Liver (tissue), 3 donors: ENCODE measurements around the gene RRAGB.

Experiments
- EGR1 ChIP-seq, 2 donors: IDR thresholded peaks; 2 replicates each; pipeline ENCODE4 v1.6.1; 2016 to 2018; ENCODE audit warnings: antibody characterized with exemption in 2 of 2, low read depth in 2 of 2
- FOXA1 ChIP-seq: IDR thresholded peaks from 2 replicates; pipeline ENCODE4 v1.6.1; 2016; ENCODE audit warnings: antibody characterized with exemption
- HNF4A ChIP-seq, 2 donors: conservative IDR thresholded peaks; 2 replicates each; pipeline ENCODE4 v1.6.1; 2016; ENCODE audit warnings: antibody characterized with exemption in 2 of 2, mild to moderate bottlenecking in 2 of 2
- HNF4G ChIP-seq: IDR thresholded peaks from 2 replicates; pipeline ENCODE4 v1.6.1; 2016; ENCODE audit warnings: antibody characterized with exemption
- NR2F2 ChIP-seq: IDR thresholded peaks from 2 replicates; pipeline ENCODE4 v1.6.1; 2016; ENCODE audit warnings: antibody characterized with exemption
- SP1 ChIP-seq: IDR thresholded peaks from 2 replicates; pipeline ENCODE4 v1.6.1; 2018; ENCODE audit warnings: antibody characterized with exemption, mild to moderate bottlenecking
- YY1 ChIP-seq: IDR thresholded peaks from 2 replicates; pipeline ENCODE4 v1.6.1; 2016; ENCODE audit warnings: antibody characterized with exemption, mild to moderate bottlenecking
- TF ChIP-seq, protein P1 (sequence below): fragments of 150-350 bp; IDR thresholded peaks from 2 replicates; pipeline ENCODE4 v1.5.1; 2017; ENCODE audit warnings: improper control_type of control experiment, low read depth, low read length; ENCODE audit not compliant: missing input control
- TF ChIP-seq, protein P2 (sequence below): IDR thresholded peaks from 2 replicates; pipeline ENCODE4 v1.6.1; 2016; ENCODE audit warnings: antibody characterized with exemption
- TF ChIP-seq, protein P3 (sequence below): IDR thresholded peaks from 2 replicates; pipeline ENCODE4 v1.6.1; 2016; ENCODE audit warnings: antibody characterized with exemption, mild to moderate bottlenecking
- donor health status: healthy.
- donor health status: healthy.

DNA sequence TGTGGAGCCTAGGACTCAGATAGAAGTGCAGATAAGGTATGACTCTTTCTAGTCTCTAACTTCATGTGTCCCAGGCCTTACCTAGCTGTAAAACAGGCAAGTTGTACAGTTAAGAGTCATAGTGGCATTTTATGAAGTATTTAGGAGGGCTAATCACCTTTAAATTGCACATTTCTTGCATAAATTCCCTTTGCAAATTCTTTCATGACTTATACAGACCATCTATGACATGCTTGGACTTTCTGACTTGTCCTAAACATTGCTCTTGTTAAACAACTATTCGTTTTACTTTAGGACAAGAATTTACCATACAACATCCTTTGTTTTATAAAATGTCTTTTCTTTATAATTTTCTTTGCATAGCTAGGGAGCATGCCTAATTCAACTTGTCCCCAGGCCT, 7.8 kb upstream of the RRAGB start:
- TF ChIP-seq, protein P1, sequence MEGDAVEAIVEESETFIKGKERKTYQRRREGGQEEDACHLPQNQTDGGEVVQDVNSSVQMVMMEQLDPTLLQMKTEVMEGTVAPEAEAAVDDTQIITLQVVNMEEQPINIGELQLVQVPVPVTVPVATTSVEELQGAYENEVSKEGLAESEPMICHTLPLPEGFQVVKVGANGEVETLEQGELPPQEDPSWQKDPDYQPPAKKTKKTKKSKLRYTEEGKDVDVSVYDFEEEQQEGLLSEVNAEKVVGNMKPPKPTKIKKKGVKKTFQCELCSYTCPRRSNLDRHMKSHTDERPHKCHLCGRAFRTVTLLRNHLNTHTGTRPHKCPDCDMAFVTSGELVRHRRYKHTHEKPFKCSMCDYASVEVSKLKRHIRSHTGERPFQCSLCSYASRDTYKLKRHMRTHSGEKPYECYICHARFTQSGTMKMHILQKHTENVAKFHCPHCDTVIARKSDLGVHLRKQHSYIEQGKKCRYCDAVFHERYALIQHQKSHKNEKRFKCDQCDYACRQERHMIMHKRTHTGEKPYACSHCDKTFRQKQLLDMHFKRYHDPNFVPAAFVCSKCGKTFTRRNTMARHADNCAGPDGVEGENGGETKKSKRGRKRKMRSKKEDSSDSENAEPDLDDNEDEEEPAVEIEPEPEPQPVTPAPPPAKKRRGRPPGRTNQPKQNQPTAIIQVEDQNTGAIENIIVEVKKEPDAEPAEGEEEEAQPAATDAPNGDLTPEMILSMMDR, result no peak
- no peak for TF ChIP-seq FOXA1
- no peak for TF ChIP-seq NR2F2
- no peak for TF ChIP-seq SP1
- TF ChIP-seq, protein P2, sequence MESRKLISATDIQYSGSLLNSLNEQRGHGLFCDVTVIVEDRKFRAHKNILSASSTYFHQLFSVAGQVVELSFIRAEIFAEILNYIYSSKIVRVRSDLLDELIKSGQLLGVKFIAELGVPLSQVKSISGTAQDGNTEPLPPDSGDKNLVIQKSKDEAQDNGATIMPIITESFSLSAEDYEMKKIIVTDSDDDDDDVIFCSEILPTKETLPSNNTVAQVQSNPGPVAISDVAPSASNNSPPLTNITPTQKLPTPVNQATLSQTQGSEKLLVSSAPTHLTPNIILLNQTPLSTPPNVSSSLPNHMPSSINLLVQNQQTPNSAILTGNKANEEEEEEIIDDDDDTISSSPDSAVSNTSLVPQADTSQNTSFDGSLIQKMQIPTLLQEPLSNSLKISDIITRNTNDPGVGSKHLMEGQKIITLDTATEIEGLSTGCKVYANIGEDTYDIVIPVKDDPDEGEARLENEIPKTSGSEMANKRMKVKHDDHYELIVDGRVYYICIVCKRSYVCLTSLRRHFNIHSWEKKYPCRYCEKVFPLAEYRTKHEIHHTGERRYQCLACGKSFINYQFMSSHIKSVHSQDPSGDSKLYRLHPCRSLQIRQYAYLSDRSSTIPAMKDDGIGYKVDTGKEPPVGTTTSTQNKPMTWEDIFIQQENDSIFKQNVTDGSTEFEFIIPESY, result no peak
- no peak for TF ChIP-seq YY1
- TF ChIP-seq, protein P3, sequence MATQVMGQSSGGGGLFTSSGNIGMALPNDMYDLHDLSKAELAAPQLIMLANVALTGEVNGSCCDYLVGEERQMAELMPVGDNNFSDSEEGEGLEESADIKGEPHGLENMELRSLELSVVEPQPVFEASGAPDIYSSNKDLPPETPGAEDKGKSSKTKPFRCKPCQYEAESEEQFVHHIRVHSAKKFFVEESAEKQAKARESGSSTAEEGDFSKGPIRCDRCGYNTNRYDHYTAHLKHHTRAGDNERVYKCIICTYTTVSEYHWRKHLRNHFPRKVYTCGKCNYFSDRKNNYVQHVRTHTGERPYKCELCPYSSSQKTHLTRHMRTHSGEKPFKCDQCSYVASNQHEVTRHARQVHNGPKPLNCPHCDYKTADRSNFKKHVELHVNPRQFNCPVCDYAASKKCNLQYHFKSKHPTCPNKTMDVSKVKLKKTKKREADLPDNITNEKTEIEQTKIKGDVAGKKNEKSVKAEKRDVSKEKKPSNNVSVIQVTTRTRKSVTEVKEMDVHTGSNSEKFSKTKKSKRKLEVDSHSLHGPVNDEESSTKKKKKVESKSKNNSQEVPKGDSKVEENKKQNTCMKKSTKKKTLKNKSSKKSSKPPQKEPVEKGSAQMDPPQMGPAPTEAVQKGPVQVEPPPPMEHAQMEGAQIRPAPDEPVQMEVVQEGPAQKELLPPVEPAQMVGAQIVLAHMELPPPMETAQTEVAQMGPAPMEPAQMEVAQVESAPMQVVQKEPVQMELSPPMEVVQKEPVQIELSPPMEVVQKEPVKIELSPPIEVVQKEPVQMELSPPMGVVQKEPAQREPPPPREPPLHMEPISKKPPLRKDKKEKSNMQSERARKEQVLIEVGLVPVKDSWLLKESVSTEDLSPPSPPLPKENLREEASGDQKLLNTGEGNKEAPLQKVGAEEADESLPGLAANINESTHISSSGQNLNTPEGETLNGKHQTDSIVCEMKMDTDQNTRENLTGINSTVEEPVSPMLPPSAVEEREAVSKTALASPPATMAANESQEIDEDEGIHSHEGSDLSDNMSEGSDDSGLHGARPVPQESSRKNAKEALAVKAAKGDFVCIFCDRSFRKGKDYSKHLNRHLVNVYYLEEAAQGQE, result no peak
- no peak for TF ChIP-seq HNF4G
- TF ChIP-seq HNF4A (conservative IDR thresholded peaks at IDR 0.05), result no peak
- TF ChIP-seq EGR1 (IDR thresholded peaks at IDR 0.05; ENCODE audit: low read depth in 2 of 2), result no peak
